Transverse colon (tissue), 4 donors: ENCODE data around the gene ALK.

Source experiments
- CTCF ChIP-seq, 5 experiments: fragments of 200-600 bp in 3 of 5; fragments of 450-650 bp in 2 of 5; sonication (generic) in 3 of 5; IDR thresholded peaks; 1 replicate in 2 of 5; 2 replicates in 3 of 5; pipeline ENCODE4 v1.5.1; 2016 to 2017; ENCODE audit warnings: antibody characterized with exemption in 5 of 5, inconsistent platforms in 3 of 5, mild to moderate bottlenecking in 2 of 5, moderate library complexity in 1 of 5
- POLR2A ChIP-seq: fragments of 450-650 bp; IDR thresholded peaks from one replicate; pipeline ENCODE4 v1.6.1; 2016; ENCODE audit warnings: antibody characterized with exemption, mild to moderate bottlenecking, moderate library complexity
- POLR2AphosphoS5 ChIP-seq, 3 donors: sonication (generic); formaldehyde crosslinking; IDR thresholded peaks; one replicate each; pipeline ENCODE4 v1.6.1; 2016; ENCODE audit warnings: antibody characterized with exemption in 3 of 3

DNA sequence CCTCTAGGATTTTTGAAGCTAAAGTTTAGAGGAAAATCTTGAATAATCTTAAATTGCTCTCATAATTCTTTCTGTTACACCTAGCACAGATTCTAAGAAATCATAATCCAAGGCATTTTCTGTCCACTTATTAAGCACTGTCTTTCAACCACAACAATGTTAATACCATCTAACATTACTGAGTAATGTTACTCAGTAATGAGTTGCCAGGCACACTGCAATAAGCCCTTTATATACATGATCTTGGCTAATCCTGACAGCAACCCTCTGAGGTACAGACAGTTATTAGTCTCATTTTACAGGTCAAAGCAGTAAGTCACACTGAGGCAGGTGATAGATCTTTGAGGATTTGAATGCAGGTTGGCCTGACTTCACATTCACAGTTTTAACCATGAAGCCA lies 291.9 kb downstream of the ALK start:
- TF ChIP-seq POLR2AphosphoS5 (IDR thresholded peaks at IDR 0.05) (no peak), POLR2A (no peak), CTCF (IDR thresholded peaks at IDR 0.05) (no peak)
